Measurements from ENCODE around the gene DDOST. TPM values are rescaled to one million over a fixed set of nuclear protein-coding genes. Genes with fewer than 3 reads are reported as not detected.

The DDOST gene
- polyA plus RNA-seq, 1 of the 3 experiments (the other 2 are of a cell fraction), result 602 TPM

GRCh38 chr1:20710469-20711284 lies 49.5 kb upstream of the DDOST start:
- Histone ChIP-seq H3F3A (replicated peaks; ENCODE audit: insufficient read depth) (peaks cover 4% of the 10 kb centered on the region), H2AFZ (ENCODE audit: low read depth) (no peak overlapping the region)
- CTCF ChIA-PET, result interaction anchor here (0.7 to 2.1 kb wide), 5 partner anchors 11 to 502 kb away, joined by 3 to 7 read pairs (median 3); no protein-coding TSS in a partner anchor

GRCh38 chr1:20709868-20710267 lies 48.7 kb upstream of the DDOST start:
- Histone ChIP-seq H2AFZ (ENCODE audit: low read depth) (no peak overlapping the region), H3K9me3 (no peaks in the 10 kb centered on the region), H3K9me2 (no peaks in the 10 kb centered on the region), H4K20me1 (ENCODE audit: insufficient read depth) (no peaks in the 10 kb centered on the region), H3K36me3 (replicated peaks in 1 of 2; ENCODE audit: control insufficient read depth in 1 of 2, insufficient read depth in 2 of 2, low read length in 1 of 2) (no peaks in the 10 kb centered on the region), H3K4me3 (ENCODE audit: low read depth in 2 of 2, low read length in 1 of 2) (no peak overlapping the region), H3K4me1 (ENCODE audit: control insufficient read depth in 1 of 2, insufficient read depth in 2 of 2, low read depth in 1 of 2, low read length in 1 of 2) (peaks cover 0 to 7% of the 10 kb centered on the region in 2 experiments; a peak in 1 of 4 replicates), H3K4me2 (no peak overlapping the region), H3K79me2 (ENCODE audit: insufficient read depth) (no peaks in the 10 kb centered on the region), H3K27me3 (ENCODE audit: insufficient read depth) (no peaks in the 10 kb centered on the region), H3K27ac (ENCODE audit: low read depth in 2 of 2, low read length in 1 of 2) (no peak overlapping the region), H3K9ac (no peak overlapping the region), H3F3A (replicated peaks; ENCODE audit: insufficient read depth) (peaks cover 4% of the 10 kb centered on the region)
- WGBS (ENCODE audit: low lambda C conversion rate), result 93% methylated on average over 3 of the region's 3 CpGs
- TF ChIP-seq FOXM1 (IDR thresholded peaks at IDR 0.05; ENCODE audit: low read depth) (no peak), NFIC (IDR thresholded peaks at IDR 0.05; ENCODE audit: borderline replicate concordance) (no peak), SIN3A (IDR thresholded peaks at IDR 0.05; ENCODE audit: borderline replicate concordance, low read depth, low read length) (no peak), JUND (IDR thresholded peaks at IDR 0.05) (no peak), ZBTB33 (IDR thresholded peaks at IDR 0.05; ENCODE audit: borderline replicate concordance, low read depth) (no peak), RXRA (IDR thresholded peaks at IDR 0.05; ENCODE audit: borderline replicate concordance, low read depth) (no peak), TCF12 (IDR thresholded peaks at IDR 0.05) (no peak), NRF1 (IDR thresholded peaks at IDR 0.05; ENCODE audit: low read depth, low read length) (no peak)
- CTCF ChIA-PET, result interaction anchor here (0.8 to 2.1 kb wide), 2 partner anchors 13 to 486 kb away, joined by 4 to 7 read pairs; no protein-coding TSS in a partner anchor
- POLR2A ChIA-PET, result interaction anchor here (0.6 kb wide), 1 partner anchor 55 kb away, joined by 3 read pairs; no protein-coding TSS in a partner anchor
- no peak for DNase-seq

More at GRCh38 chr1:20710469-20711284, 49.5 kb upstream of the DDOST start:
- Histone ChIP-seq H3K4me2 (no peak overlapping the region), H3K79me2 (ENCODE audit: insufficient read depth) (no peaks in the 10 kb centered on the region), H3K9ac (no peak overlapping the region), H4K20me1 (ENCODE audit: insufficient read depth) (no peaks in the 10 kb centered on the region), H3K27me3 (ENCODE audit: insufficient read depth) (no peaks in the 10 kb centered on the region), H3K9me2 (no peaks in the 10 kb centered on the region), H3K27ac (ENCODE audit: low read depth in 2 of 2, low read length in 1 of 2) (no peak overlapping the region), H3K9me3 (no peaks in the 10 kb centered on the region), H3K4me3 (ENCODE audit: low read depth in 2 of 2, low read length in 1 of 2) (no peak overlapping the region), H3K4me1 (ENCODE audit: control insufficient read depth in 1 of 2, insufficient read depth in 2 of 2, low read depth in 1 of 2, low read length in 1 of 2) (peaks cover 0 to 7% of the 10 kb centered on the region in 2 experiments; a peak in 1 of 4 replicates), H3K36me3 (replicated peaks in 1 of 2; ENCODE audit: control insufficient read depth in 1 of 2, insufficient read depth in 2 of 2, low read length in 1 of 2) (no peaks in the 10 kb centered on the region)
- DNase-seq, result no peak
- POLR2A ChIA-PET, result interaction anchor here (0.6 kb wide), 1 partner anchor 55 kb away, joined by 3 read pairs; no protein-coding TSS in a partner anchor
- TF ChIP-seq SMC3 (IDR thresholded peaks at IDR 0.05; ENCODE audit: low read depth, low read length), result no peak
- 87% methylated on average over 18 of the region's 18 CpGs for WGBS (ENCODE audit: low lambda C conversion rate)

All from SK-N-SH (cell line).